GM18868 (cell line): Measurements from ENCODE around the gene MAST1.
"Not testable (repeated sequence)": the region's sequence is repeated elsewhere in the genome, so short reads cannot be mapped to it uniquely, and the experiment has no call there.

Source experiments
- ATAC-seq: cut with Tn5 transposase; IDR thresholded peaks from one replicate; pipeline ENCODE4 v1.9.1; 2021; ENCODE audit warnings: mild to moderate bottlenecking, moderate library complexity; ENCODE audit not compliant: unreplicated experiment

The MAST1 gene

GRCh38 chr19:12838886-12839756, 806 bp downstream of the MAST1 start:
- no peak for ATAC-seq

GRCh38 chr19:12840091-12841079, 2.1 kb downstream of the MAST1 start:
- ATAC-seq: no peak

GRCh38 chr19:12841094-12841493, 2.8 kb downstream of the MAST1 start:
- ATAC-seq: no peak

- ATAC-seq: no peak
These were observed 4.2 kb downstream of the MAST1 start for GRCh38 chr19:12842511-12842910.

DNA sequence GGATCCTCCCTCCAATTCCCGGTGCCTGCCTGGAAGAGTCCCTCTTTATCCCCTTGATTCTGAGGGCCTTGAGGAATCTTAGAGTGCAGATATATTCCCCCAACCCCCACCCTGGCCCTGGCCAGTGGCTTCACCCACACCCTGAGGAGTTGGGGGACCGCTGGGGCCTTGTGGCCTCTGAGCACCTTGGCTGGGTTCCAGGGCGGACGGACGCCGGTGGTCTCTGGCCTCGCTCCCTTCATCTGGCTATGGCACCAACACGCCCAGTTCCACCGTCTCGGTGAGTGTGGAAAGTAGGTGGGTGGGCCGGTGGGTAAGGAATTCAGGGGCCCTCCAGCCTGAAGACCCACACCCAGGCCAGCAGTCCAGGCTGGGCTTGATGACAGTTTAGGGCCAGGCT, 5.0 kb downstream of the MAST1 start:
- no peak for ATAC-seq

GRCh38 chr19:12843999-12844732, 5.9 kb downstream of the MAST1 start:
- no peak for ATAC-seq

DNA sequence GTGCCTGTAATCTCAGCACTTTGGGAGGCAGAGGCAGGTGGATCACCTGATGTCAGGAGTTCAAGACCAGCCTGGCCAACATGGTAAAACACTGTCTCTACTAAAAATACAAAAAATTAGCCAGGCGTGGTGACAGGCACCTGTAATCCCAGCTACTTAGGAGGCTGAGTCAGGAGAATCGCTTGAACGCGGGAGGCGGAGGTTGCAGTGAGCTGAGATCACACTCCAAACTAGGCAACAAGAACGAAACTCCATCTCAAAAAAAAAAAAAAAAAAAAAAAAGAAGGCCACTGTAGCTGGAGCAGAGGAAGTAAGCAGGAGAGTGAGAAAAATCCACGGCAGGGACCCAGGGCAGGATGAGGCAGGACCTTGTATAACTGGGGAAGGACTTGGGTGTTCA, 8.3 kb downstream of the MAST1 start:
- ATAC-seq: not testable (repeated sequence)

GRCh38 chr19:12847159-12848139, 9.1 kb downstream of the MAST1 start:
- no peak for ATAC-seq

- ATAC-seq: no peak
These were observed 18.3 kb downstream of the MAST1 start for GRCh38 chr19:12856653-12857052.

GRCh38 chr19:12858041-12858928, 20.0 kb downstream of the MAST1 start:
- ATAC-seq: no peak

- ATAC-seq: no peak
These were observed 21.2 kb downstream of the MAST1 start for GRCh38 chr19:12859546-12859945.

DNA sequence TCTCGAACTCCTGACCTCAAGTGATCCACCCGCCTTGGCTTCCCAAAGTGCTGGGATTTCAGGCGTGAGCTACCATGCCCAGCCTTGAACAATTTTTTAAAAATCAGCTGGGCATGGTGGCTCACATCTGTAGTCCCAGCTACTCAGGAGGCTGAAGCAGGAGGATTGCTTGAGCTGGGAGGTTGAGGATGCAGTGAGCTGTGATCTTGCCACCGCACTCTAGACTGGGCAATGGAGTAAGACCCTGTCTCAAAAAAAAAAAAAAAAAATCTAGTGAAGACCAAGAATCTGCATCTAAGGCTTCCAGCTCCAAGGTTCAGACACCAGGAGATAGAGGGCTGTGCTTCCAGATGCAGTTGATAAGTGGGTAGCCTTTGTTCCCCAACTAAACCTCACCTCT, 25.8 kb downstream of the MAST1 start:
- no peak for ATAC-seq

- no peak for ATAC-seq
These were observed 26.7 kb downstream of the MAST1 start for GRCh38 chr19:12864721-12865715.

DNA sequence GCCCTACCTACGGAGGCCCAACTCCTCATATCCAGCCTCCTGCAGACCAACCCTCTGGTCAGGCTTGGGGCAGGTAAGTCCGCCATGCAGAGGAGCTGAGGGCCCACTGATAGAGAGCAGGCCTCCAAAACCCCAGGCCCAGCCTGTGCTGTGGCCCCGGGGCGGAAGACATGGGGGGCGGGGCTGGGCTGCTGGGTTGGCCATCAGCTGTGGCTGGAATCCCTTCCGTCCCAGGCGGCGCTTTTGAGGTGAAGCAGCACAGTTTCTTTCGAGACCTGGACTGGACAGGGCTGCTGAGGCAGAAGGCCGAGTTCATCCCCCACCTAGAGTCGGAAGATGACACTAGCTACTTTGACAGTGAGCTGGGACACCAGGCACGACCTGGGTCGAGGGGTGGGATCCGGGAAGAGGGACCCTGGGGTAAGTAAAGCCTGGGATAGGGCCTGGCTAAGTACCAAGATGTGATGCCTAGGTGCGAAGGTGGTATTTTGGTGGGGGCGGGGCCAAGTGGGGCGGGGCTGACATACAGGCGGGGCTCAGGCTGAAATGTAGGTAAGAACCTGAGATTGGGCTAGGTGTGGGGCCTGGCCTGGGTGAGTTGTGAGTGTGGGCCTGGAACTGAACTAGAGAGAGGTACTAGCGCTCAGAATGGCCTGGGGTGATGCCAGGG, 27.6 kb downstream of the MAST1 start:
- no peak for ATAC-seq

DNA sequence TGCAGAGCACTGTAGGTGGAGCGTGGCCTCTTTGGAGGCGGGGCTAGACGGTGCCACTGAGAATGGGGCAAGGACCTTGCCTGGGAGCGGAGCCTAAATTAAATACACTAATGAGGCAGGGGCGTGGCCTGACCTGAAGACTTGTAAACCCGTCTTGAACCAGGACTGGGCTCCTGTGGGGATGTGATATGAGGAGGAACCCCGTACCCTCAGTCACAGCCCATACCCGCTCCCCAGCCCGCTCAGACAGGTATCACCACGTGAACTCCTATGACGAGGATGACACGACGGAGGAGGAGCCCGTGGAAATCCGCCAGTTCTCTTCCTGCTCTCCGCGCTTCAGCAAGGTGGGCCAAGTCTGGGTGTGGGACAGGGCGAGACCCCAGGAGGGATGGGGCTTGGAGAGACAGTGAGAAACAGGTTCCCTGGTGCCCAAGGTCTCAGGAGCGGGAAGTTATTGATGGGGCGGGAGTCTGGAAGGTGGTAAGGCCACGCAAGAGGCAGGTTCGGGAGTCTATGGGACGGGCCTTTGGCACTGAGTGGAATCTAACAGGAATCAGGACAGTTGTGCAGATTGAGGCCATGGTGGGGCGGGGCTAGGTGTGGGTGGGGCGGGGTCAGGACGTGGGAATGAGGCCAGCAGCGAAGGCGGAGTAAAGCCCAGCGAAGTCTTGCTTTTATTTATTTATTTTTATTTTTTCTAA, 28.3 kb downstream of the MAST1 start:
- no peak for ATAC-seq
